ENCODE measurements around the gene MAFF.

Gene MAFF

DNA sequence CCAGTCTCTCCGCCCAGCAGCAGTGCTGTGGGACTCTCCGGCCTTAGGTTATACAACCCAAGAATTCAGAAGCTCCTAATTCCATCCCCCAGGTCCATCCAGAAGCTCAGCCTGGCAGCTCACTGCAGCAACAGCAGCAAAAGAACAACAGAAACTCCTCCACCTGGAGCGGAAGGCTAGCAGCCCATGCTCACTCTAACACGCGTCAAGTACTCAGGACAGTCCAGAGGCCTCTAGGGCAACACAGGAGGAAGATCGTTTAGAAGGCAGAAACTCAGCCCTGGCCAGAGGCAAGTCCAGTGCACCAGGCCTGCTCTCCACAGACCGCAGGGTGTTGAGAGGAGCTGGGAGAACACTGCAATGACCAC, 37.3 kb upstream of the MAFF start:
- Histone ChIP-seq H3K9ac (ENCODE audit: low read length) (no peak overlapping the region), H3K4me1 (ENCODE audit: insufficient read depth, low read length, severe bottlenecking) (peaks cover 13% of the 10 kb centered on the region), H2AFZ (ENCODE audit: low read length) (no peak overlapping the region), H3K4me2 (ENCODE audit: low read length) (no peak overlapping the region), H3K79me2 (ENCODE audit: insufficient read depth, low read length) (no peaks in the 10 kb centered on the region), H3F3A (ENCODE audit: insufficient read depth, low read length) (no peaks in the 10 kb centered on the region), H4K20me1 (ENCODE audit: insufficient read depth, low read length) (no peaks in the 10 kb centered on the region), H3K9me2 (ENCODE audit: low read depth, low read length) (no peaks in the 10 kb centered on the region), H3K4me3 (ENCODE audit: low read depth, low read length, poor library complexity, severe bottlenecking) (no peak overlapping the region), H3K27ac (ENCODE audit: low read depth, low read length, poor library complexity, severe bottlenecking) (no peak overlapping the region), H3K27me3 (ENCODE audit: insufficient read depth, low read length) (no peaks in the 10 kb centered on the region), H3K36me3 (ENCODE audit: insufficient read depth, low read length) (peaks cover 31% of the 10 kb centered on the region), H3K9me3 (ENCODE audit: low read length) (no peaks in the 10 kb centered on the region)
- TF ChIP-seq EZH2 (IDR thresholded peaks at IDR 0.05; ENCODE audit: borderline replicate concordance, low read length), result no peak
- TF ChIP-seq, protein P1, sequence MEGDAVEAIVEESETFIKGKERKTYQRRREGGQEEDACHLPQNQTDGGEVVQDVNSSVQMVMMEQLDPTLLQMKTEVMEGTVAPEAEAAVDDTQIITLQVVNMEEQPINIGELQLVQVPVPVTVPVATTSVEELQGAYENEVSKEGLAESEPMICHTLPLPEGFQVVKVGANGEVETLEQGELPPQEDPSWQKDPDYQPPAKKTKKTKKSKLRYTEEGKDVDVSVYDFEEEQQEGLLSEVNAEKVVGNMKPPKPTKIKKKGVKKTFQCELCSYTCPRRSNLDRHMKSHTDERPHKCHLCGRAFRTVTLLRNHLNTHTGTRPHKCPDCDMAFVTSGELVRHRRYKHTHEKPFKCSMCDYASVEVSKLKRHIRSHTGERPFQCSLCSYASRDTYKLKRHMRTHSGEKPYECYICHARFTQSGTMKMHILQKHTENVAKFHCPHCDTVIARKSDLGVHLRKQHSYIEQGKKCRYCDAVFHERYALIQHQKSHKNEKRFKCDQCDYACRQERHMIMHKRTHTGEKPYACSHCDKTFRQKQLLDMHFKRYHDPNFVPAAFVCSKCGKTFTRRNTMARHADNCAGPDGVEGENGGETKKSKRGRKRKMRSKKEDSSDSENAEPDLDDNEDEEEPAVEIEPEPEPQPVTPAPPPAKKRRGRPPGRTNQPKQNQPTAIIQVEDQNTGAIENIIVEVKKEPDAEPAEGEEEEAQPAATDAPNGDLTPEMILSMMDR (IDR thresholded peaks at IDR 0.05; ENCODE audit: low read length), result no peak

DNA sequence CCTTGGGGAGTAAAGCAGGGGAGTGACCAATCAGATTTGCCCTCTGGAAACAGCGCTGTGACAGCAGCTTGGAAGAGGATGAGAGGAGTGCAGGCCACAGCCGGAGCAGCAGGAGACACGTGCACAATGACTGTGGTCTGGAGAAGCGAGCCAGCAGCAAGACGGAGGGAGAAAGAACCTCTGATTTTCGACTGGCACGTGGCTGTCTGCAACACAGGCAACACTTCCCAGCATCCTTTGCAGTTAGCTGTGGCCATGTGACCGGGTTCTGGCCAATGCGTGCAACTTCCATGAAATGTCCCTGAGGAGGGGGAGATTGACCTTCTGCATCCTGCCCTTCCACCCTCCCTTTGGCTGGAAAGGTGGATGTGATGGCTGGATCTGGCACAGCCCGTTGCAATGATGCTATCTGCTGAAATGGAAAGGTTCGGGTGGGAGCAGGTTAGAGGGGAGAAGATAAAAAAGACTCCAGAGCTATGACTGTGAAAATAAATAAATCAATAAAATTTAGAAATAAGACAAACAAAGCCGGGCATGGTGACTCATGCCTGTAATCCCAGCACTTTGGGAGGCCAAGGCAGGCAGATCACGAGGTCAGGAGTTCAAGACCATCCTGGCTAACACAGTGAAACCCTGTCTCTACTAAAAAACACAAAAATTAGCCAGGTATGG, 35.7 kb upstream of the MAFF start:
- Histone ChIP-seq H3K4me2 (ENCODE audit: low read length) (no peak overlapping the region), H3K36me3 (ENCODE audit: insufficient read depth, low read length) (peaks cover 31% of the 10 kb centered on the region), H3K27ac (ENCODE audit: low read depth, low read length, poor library complexity, severe bottlenecking) (no peak overlapping the region), H3K79me2 (ENCODE audit: insufficient read depth, low read length) (no peaks in the 10 kb centered on the region), H2AFZ (ENCODE audit: low read length) (no peak overlapping the region), H3K4me3 (ENCODE audit: low read depth, low read length, poor library complexity, severe bottlenecking) (no peak overlapping the region), H3F3A (ENCODE audit: insufficient read depth, low read length) (no peaks in the 10 kb centered on the region), H3K27me3 (ENCODE audit: insufficient read depth, low read length) (no peaks in the 10 kb centered on the region), H3K4me1 (ENCODE audit: insufficient read depth, low read length, severe bottlenecking) (peaks cover 13% of the 10 kb centered on the region), H4K20me1 (ENCODE audit: insufficient read depth, low read length) (no peaks in the 10 kb centered on the region), H3K9me2 (ENCODE audit: low read depth, low read length) (no peaks in the 10 kb centered on the region), H3K9ac (ENCODE audit: low read length) (no peak overlapping the region), H3K9me3 (ENCODE audit: low read length) (no peaks in the 10 kb centered on the region)
- TF ChIP-seq, protein P1 (IDR thresholded peaks at IDR 0.05; ENCODE audit: low read length), result no peak
- TF ChIP-seq EZH2 (IDR thresholded peaks at IDR 0.05; ENCODE audit: borderline replicate concordance, low read length), result no peak

DNA sequence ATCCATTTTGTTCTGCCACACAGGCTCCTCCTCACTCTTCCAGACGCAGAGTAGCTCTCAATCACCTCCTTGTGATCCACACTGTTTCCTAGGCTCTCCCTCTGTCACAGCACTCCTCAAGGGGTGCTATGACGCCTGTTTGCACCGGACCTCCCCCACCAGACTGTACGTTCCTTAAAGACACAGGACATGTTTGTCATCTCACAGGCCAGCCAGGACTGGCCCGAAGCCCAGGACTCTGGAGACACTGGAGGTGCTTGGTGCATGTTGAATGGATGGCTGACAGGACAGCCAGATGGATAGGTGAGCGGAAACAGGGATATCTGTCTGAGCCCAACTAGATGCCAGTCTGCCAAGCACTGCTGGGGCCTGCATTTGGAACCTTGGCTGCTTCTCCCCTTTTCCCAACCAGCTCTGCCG, 33.8 kb upstream of the MAFF start:
- Histone ChIP-seq H3K27me3 (ENCODE audit: insufficient read depth, low read length) (no peaks in the 10 kb centered on the region), H3K4me2 (ENCODE audit: low read length) (no peak overlapping the region), H3K36me3 (ENCODE audit: insufficient read depth, low read length) (peaks cover 26% of the 10 kb centered on the region; the same call in 1 of the 2 replicates), H2AFZ (ENCODE audit: low read length) (no peak overlapping the region), H3K27ac (ENCODE audit: low read depth, low read length, poor library complexity, severe bottlenecking) (no peak overlapping the region), H3K4me3 (ENCODE audit: low read depth, low read length, poor library complexity, severe bottlenecking) (no peak overlapping the region), H4K20me1 (ENCODE audit: insufficient read depth, low read length) (no peaks in the 10 kb centered on the region), H3K9ac (ENCODE audit: low read length) (no peak overlapping the region), H3F3A (ENCODE audit: insufficient read depth, low read length) (no peaks in the 10 kb centered on the region), H3K9me2 (ENCODE audit: low read depth, low read length) (no peaks in the 10 kb centered on the region), H3K4me1 (ENCODE audit: insufficient read depth, low read length, severe bottlenecking) (peaks cover 15% of the 10 kb centered on the region), H3K79me2 (ENCODE audit: insufficient read depth, low read length) (no peaks in the 10 kb centered on the region), H3K9me3 (ENCODE audit: low read length) (no peaks in the 10 kb centered on the region)
- TF ChIP-seq EZH2 (IDR thresholded peaks at IDR 0.05; ENCODE audit: borderline replicate concordance, low read length), result no peak
- TF ChIP-seq, protein P1 (IDR thresholded peaks at IDR 0.05; ENCODE audit: low read length), result no peak
